G401.6 (cell line): ENCODE measurements around the gene C1RL.
"Not testable (repeated sequence)": the region's sequence is repeated elsewhere in the genome, so short reads cannot be mapped to it uniquely, and the experiment has no call there.

Experiments used
- FAIRE-seq: peaks from 2 replicates; lab custom pipeline; 2012; peaks lifted over from hg19 to GRCh38; lab: Jason Lieb, UNC

C1RL gene

DNA sequence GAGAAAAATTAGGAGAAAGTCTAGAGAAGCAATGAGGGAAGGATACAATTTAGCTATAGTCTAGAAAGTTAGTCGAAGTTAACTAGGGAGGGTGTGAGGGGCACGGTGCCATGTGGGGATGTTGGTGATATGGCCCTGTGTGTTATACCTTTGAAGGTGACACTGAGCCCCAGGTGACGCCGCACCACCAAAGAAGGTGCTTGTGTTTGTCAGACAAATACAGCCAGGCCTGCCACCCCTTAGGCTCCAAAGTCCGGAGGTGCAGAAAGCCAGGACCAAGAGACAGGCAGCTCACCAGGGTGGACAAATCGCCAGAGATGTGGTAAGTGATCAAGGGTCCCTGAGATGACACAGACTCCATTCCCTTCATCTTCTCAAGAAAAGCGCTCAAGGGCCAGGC is 47.4 kb downstream of the C1RL start:
- FAIRE-seq, result no peak

DNA sequence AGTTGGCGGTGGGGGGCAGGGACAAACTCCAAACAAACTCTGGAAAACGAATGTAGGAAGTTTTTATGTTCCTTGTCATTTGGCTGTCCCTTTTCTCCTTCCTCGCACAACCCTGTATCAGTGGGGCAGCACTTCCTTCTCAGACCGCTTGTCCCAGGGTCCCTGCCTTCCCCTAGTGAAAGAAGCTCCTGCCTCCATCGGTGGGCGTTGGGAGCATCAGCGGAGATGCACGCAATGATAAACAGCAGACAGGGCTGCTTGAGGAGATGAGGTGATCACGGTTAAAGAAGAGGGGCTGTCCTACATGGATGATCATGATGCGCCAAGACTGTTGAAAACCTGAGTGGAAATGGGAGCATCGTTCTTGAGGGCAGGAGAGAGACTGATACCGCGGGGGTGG is 47.9 kb downstream of the C1RL start:
- FAIRE-seq, result no peak

DNA sequence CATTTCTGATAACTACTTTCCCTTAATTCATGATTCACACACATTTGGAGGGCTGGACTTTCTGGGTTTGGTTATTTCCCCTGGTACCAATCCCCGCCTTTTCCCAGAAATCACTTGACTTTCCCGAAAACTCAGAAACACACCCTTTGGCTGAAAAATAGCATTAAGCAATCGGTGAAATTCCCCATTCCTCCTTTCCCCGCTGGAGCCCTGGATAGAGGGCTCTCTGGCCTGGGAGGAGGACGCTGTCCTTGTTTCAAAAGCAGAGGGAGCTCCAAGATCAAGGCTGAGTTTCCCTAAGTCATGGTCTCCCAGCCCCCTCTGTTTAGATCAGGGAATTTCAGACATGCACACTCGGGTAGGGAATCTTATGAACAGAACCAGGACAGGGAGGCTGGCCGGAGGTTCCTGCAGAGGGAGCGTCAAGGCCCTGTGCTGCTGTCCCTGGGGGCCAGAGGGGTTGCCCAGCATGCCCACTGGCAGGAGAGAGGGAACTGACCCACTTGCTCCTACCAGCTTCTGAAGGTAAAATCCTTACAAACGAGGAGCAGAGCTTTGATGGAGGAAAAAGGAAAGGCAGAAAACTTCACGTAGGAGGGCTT is 48.6 kb downstream of the C1RL start, which contains the start of gene C1S:
C1S (plus strand) TSS at position 366 of the 602 bp plus-strand sequence. CDS start 1,195 bp downstream, outside the sequence.
- no peak for FAIRE-seq

DNA sequence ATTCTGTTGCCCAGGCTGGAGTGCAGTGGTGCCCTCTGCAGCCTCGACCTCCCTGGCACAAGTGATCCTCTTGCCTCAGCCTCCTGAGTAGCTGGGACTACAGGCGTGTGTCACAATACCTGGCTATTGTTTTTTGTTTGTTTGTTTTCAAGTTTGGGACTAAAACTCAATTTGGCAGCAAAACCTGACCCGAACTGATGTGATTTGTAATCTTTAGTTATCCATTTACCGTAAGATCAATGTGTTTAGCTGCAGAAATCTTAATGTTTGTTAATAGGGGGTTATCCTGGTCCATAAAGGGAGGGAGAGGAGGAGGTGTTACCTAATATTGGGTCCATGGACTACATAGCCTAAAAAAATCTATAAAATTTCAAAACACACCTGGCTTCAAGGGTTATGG is 49.2 kb downstream of the C1RL start:
- FAIRE-seq, result no peak

DNA sequence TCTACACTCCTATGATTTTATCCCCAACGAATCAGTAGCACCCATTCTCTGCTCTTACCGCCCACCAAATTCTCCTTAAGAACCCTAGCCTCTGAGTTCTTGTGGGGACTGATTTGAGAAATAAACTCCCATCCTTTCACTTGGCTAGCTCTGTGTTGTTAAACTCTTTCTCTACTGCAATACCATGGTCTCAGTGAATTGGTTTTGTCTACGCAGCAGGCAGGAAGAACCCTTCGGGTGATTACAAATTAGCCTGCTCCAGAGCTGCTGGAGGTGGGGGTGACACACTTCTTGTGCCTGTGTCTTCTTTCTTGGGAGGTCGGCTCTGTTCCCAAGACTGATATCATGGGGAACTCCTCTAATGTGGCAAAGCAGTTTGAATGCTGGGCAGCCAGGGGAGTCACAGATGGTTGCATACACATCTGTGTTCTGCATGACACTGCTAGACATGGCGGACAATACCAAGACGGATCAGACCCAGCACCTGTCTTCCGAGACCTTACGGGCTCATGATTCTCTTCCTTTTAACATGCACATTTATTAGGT is 50.1 kb downstream of the C1RL start:
- FAIRE-seq, result no peak

DNA sequence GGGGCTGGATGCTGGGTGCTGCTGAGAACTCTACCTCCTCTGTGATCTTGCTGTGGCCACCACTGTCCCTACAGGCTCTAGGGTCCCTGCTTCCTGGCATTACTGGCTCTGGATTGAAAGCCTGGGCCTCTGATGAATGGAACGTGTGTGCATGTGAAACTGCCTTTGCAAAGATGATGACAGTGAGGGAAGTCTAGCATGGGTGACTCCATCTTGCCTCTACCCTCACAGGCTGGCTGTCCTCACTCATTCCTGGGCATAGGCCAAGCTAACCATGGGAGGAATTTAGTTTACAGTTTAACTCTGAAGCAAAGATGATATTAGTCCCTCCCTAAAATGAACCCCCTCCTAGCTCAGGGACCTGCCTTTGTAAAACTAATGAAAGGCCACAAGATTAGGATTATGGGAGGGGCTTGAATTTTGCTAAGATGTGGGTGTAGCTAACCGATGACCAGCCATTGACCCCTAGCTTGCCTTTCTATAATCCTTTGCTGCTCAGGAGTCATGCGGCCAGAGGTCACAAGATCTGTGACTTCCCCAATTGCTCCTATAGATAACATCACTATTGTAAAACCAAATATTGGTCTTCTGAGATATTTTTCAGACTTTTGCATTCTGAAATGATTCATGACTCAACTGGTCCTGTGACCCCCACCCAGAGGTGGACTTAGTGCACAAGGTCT is 50.7 kb downstream of the C1RL start:
- no peak for FAIRE-seq

DNA sequence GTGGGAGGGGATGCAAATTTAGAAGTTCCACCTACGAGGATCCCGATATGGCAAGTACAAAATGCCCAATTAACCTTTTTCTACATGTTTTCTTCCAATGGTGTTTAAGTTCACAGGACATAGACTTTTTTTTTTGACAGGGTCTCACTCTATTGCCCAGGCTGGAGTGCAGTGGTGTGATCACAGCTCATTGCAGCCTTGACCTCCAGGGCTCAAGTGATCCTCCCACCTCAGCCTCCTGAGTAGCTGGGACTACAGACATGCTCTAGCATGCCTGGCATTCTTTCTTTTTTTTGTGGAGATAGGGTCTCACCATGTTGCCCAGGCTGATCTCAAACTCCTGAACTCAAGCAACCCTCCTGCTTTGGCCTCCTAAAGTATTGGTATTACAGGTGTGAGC is 53.3 kb downstream of the C1RL start:
- FAIRE-seq, result not testable (repeated sequence)

DNA sequence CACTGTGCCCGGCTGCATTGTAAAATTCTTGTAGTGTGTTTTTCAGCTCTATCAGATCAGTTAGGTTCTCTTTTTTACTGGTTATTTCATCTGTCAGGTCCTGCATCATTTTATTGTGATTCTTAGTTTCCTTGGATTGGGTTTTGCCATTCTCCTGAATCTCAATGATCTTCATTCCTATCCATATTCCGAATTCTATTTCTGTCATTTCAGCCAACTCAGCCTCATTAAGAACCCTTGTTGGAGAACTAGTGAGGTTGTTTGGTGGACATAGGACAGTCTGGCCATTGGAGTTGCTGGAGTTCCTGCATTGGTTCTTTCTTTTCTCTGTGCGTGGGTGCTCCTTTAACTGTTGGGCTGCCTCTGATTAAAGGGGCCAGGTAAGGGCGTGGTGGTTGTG is 54.1 kb downstream of the C1RL start:
- no peak for FAIRE-seq

DNA sequence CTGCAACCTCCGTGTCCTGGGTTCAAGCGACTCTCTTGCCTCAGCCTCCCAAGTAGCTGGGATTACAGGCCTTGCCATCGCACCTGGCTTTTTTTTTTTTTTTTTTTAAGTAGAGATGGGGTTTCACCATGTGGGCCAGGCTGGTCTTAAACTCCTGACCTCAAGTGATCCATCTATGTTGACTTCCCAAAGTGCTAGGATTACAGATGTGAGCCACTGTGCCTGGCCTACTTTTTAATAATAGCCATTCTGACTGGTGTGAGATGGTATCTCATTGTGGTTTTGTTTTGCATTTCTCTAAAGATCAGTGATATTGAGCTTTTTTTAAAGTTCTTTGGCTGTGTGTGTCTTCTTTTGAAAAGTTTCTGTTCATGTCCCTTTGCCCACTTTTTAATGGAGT is 59.0 kb downstream of the C1RL start:
- FAIRE-seq, result not testable (repeated sequence)

DNA sequence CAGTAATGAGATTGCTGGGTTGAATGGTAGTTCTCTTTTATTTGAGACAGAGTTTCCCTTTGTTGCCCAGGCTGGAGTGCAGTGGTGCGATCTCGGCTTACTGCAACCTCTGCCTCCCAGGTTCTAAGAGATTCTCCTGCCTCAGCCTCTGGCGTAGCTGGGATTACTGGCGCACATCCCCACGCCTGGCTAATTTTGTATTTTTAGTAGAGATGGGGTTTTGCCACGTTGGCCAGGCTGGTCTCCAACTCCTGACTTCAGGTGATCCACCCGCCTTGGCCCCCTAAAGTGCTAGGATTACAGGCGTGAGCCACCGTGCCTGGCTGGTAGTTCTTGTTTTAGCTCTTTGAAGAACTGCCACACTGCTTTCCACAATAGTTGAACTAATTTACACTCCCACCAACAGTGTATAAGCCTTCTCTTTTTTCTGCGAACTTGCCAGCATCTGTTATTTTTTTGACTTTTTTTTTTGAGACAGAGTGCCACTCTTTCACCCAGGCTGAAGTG is 59.5 kb downstream of the C1RL start:
- FAIRE-seq, result not testable (repeated sequence)

DNA sequence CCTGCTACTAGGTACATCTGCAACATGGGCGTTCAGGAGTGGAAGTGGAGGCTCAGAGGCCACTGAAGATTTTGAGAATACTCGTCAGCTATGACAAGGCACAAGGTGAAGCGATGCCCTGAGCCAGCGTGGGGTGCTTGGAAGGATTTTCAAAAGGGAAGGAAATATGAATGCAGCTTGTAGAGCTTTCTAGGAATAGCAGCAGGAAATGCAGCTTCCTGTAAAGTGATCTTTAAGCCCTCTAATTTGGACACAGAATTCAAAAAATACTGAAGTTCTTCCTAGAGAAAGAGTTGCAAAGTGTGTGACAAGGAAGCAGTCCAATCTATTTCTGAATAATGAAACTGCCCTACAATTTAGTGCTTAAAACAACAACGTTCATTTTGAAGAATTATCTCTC is 61.7 kb downstream of the C1RL start:
- no peak for FAIRE-seq

DNA sequence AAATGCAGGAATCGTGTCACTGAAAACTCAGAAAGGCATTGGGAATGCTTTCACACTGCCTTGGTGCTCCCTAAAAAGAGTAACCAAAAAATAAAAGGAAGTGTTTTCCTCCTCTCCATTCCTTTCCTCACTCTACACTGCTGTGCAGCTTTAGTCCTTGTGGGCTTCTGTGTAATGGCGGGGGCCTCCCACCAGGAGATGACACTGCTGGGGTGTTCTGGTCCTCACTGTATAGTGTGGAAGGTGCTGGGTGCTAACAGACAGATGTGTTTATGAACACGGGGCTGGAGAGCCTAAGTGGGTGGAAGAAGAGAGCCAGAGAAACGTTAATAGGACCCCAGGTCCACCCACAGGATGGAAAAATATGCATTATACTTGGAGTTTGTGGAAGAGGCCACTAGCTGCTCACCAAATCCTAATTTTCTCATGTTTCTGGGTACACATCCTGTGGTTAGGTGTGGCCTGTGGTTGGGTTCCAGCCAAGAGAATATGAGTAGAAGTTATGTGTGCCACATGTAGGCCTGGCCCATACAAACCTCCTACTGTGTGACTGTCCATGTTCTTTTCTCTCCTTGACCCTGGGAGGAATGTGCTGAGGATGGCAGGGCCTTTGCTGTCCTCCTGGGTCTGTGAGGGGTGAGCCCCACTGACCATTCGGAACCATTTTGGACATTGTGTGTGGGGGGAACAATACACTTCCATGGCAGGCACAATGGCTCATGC is 62.5 kb downstream of the C1RL start:
- no peak for FAIRE-seq

DNA sequence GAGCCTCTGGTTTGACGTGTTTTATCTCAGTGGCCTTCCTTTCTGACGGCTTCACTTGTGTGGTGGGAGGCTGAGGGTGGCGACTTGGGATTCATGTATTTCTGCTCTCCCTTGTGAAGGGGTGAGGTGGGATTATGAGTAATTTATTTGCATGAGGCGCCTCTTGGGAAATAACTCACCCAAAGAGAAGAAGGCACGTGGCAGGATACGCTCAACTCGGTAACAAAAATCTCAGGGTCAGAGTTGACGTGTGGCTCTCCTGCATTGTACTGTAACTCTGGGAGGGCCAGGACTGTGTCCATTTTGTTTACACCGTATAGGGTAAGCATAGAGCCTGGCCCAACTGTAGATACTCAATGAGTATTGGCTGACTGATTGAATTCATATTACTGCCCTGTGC is 63.1 kb downstream of the C1RL start:
- FAIRE-seq, result no peak
